OCI-M2 (cell line): ENCODE results near the gene ANXA2.
"Not testable (repeated sequence)": the region's sequence is repeated elsewhere in the genome, so short reads cannot be mapped to it uniquely, and the experiment has no call there.

ENCODE experiments used
- DNase-seq: peaks from one replicate; lab custom pipeline; 2025; ENCODE audit not compliant: unreplicated experiment; lab: John Stamatoyannopoulos, UW

ANXA2 gene

GRCh38 chr15:60397772-60398445, at the start of gene ANXA2:
TSS of gene ANXA2 (minus strand) at chr15:60397986. CDS start at chr15:60386075, 11,911 bp downstream.
- no peak for DNase-seq

GRCh38 chr15:60444289-60444912, 46.6 kb upstream of the ANXA2 start:
- no peak for DNase-seq

- DNase-seq: no peak
Measured at GRCh38 chr15:60442763-60443162, 45.0 kb upstream of the ANXA2 start.

GRCh38 chr15:60442031-60442650, 44.4 kb upstream of the ANXA2 start:
- no peak for DNase-seq

- no peak for DNase-seq
Measured at GRCh38 chr15:60441331-60441730, 43.5 kb upstream of the ANXA2 start.

GRCh38 chr15:60438646-60439045, 40.9 kb upstream of the ANXA2 start:
- no peak for DNase-seq

- DNase-seq: no peak
Measured at GRCh38 chr15:60428935-60429334, 31.1 kb upstream of the ANXA2 start.

GRCh38 chr15:60426870-60427508, 29.2 kb upstream of the ANXA2 start:
- no peak for DNase-seq

GRCh38 chr15:60425461-60425860, 27.7 kb upstream of the ANXA2 start:
- DNase-seq: no peak

GRCh38 chr15:60424006-60424405, 26.2 kb upstream of the ANXA2 start:
- DNase-seq: no peak

GRCh38 chr15:60423537-60423936, 25.8 kb upstream of the ANXA2 start:
- no peak for DNase-seq

- DNase-seq: no peak
Measured at GRCh38 chr15:60421544-60421943, 23.8 kb upstream of the ANXA2 start.

GRCh38 chr15:60420203-60420716, 22.5 kb upstream of the ANXA2 start:
- no peak for DNase-seq

- DNase-seq: no peak
Measured at GRCh38 chr15:60419753-60420152, 22.0 kb upstream of the ANXA2 start.

GRCh38 chr15:60418096-60418495, 20.3 kb upstream of the ANXA2 start:
- no peak for DNase-seq

- DNase-seq: no peak
Measured at GRCh38 chr15:60417112-60417511, 19.3 kb upstream of the ANXA2 start.

GRCh38 chr15:60416484-60416883, 18.7 kb upstream of the ANXA2 start:
- no peak for DNase-seq

GRCh38 chr15:60414016-60414682, 16.4 kb upstream of the ANXA2 start:
- DNase-seq: no peak

- no peak for DNase-seq
Measured at GRCh38 chr15:60413231-60413824, 15.5 kb upstream of the ANXA2 start.

GRCh38 chr15:60412807-60413206, 15.0 kb upstream of the ANXA2 start:
- not testable (repeated sequence) for DNase-seq
